Body of pancreas (tissue), 4 donors: ENCODE measurements around the gene FRRS1L. TPM values are rescaled to one million over a fixed set of nuclear protein-coding genes. Genes with fewer than 3 reads are reported as not detected.

Experiments
- ATAC-seq: fragments of 150-250 bp; one replicate; pipeline ENCODE4 v1.9.1; 2016
- DNase-seq, 4 donors: peaks; one replicate each; pipeline ENCODE4 v3.0.0-alpha.2; 2019
- H3K27ac ChIP-seq, 4 donors: fragments of 200-600 bp; sonication (generic); 1 replicate in 3 of 4; 2 replicates in 1 of 4; pipeline versions ENCODE4 v1.5.1 to v1.6.1; 2016 to 2019; ENCODE audit warnings: mild to moderate bottlenecking in 1 of 4, mixed read lengths in 1 of 4, moderate library complexity in 1 of 4
- H3K27me3 ChIP-seq, 2 donors: fragments of 200-600 bp; sonication (generic); one replicate each; pipeline ENCODE4 v1.6.0; 2016; ENCODE audit warnings: mild to moderate bottlenecking in 1 of 2
- H3K36me3 ChIP-seq, 2 donors: fragments of 200-600 bp; sonication (generic); replicated peaks in 1 of 2; 2 replicates each; pipeline ENCODE4 v1.5.1; 2016; ENCODE audit warnings: low read depth in 2 of 2; ENCODE audit not compliant: insufficient read depth in 1 of 2
- H3K4me1 ChIP-seq: fragments of 200-600 bp; sonication (generic); one replicate; pipeline ENCODE4 v1.6.0; 2016
- H3K4me3 ChIP-seq, 2 donors: fragments of 200-600 bp; sonication (generic); 1 replicate in 1 of 2; 2 replicates in 1 of 2; pipeline ENCODE4 v1.5.1; 2016 to 2019
- H3K9me3 ChIP-seq, 3 donors: fragments of 200-600 bp; sonication (generic); 1 replicate in 2 of 3; 2 replicates in 1 of 3; pipeline ENCODE4 v1.5.1; 2016
- POLR2A ChIP-seq, 3 donors: fragments of 450-650 bp; IDR thresholded peaks; one replicate each; pipeline ENCODE4 v1.6.1; 2016; ENCODE audit warnings: antibody characterized with exemption in 3 of 3, mild to moderate bottlenecking in 2 of 3
- WGBS, 2 donors: methylation state at CpG; one replicate each; pipeline ENCODE4 v1.1.5; 2017; 5-methylcytosine and 5-hydroxymethylcytosine counted together
- intact Hi-C: fragments of 100-400 bp; cut with DNase I; formaldehyde crosslinking; loops from one replicate; pipeline ENCODE4 v1.15.1; 2023
- total RNA-seq, 2 donors: library from RNA; depleted of rRNA; stranded (reverse); fragments of >200 nt; gene quantifications; one replicate each; pipeline ENCODE4 v1.1.0, GENCODE V29; 2016
- TF ChIP-seq, protein P1 (sequence below), 7 experiments: fragments of 450-650 bp in 4 of 7; fragments of 200-600 bp in 3 of 7; sonication (generic) in 3 of 7; IDR thresholded peaks; one replicate each; pipeline ENCODE4 v1.5.1; 2016 to 2019; ENCODE audit warnings: antibody characterized with exemption in 7 of 7

The FRRS1L gene
- total RNA-seq, 2 donors from 2014 or later, result 0.33 to 0.52 TPM

DNA sequence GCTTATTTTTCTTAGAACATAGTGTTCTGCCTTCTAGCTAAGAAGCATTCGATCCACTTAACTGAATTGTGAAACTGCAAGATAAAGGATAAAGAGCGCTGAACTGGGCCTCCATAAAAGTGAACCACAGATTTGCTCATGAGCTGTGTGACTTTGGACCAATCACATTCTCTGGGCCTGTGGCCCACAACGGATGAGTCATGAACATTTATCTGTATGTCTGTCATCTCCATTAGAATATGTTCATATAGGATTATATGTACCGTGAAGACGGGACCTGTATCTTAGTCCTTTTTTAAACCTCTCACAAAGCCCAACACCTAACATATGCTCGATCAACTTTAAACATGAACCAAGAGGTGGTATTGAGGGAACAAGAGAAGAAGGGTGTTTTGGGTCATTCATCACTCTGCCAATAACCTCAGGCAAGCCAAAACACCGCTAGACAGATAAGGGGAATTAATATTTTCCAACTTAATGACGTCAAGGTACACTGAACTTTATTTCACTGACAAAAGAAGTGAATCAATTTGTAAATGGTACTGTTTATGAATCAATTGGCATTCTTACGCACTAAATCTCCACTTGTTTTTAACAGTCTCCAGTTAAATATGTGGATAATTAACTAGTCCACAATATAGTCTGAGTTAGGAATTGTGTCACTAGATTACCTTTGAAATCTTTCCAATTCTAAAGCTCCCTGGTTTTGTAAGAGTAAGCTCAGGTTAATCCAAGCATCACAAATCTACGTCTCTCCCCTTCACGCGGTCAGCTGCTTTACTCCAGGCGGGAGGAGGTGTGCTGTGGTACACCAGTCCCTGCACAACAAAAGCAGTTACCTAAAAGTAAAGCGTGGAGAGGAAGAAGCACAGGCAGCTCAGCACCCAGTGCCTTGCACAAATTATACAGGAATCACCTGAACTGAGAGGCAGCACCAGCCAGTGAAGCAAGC, 48.9 kb downstream of the FRRS1L start:
- no peaks in the 10 kb centered on the region for H3K9me3 ChIP-seq
- peak overlapping the region; percentile 86 to 95 (median 88) for H3K27ac ChIP-seq
- no peaks in the 10 kb centered on the region for H3K36me3 ChIP-seq
- peak; percentile 38 to 68 (median 50) for DNase-seq
- no peaks in the 10 kb centered on the region for H3K27me3 ChIP-seq
- peaks cover 58% of the 10 kb centered on the region for H3K4me1 ChIP-seq
- H3K4me3 ChIP-seq, result peak overlapping the region; percentile 64 to 75
- TF ChIP-seq POLR2A (IDR thresholded peaks at IDR 0.05), result peak in 2 of 3 donors; percentile 1 to 32
- TF ChIP-seq, protein P1, sequence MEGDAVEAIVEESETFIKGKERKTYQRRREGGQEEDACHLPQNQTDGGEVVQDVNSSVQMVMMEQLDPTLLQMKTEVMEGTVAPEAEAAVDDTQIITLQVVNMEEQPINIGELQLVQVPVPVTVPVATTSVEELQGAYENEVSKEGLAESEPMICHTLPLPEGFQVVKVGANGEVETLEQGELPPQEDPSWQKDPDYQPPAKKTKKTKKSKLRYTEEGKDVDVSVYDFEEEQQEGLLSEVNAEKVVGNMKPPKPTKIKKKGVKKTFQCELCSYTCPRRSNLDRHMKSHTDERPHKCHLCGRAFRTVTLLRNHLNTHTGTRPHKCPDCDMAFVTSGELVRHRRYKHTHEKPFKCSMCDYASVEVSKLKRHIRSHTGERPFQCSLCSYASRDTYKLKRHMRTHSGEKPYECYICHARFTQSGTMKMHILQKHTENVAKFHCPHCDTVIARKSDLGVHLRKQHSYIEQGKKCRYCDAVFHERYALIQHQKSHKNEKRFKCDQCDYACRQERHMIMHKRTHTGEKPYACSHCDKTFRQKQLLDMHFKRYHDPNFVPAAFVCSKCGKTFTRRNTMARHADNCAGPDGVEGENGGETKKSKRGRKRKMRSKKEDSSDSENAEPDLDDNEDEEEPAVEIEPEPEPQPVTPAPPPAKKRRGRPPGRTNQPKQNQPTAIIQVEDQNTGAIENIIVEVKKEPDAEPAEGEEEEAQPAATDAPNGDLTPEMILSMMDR (IDR thresholded peaks at IDR 0.05), result no peak
- 11 to 16% methylated on average over 14 of the region's 14 CpGs for WGBS, 2 donors
- ATAC-seq, result peak; percentile 16
- intact Hi-C loops, result no loop called here

DNA sequence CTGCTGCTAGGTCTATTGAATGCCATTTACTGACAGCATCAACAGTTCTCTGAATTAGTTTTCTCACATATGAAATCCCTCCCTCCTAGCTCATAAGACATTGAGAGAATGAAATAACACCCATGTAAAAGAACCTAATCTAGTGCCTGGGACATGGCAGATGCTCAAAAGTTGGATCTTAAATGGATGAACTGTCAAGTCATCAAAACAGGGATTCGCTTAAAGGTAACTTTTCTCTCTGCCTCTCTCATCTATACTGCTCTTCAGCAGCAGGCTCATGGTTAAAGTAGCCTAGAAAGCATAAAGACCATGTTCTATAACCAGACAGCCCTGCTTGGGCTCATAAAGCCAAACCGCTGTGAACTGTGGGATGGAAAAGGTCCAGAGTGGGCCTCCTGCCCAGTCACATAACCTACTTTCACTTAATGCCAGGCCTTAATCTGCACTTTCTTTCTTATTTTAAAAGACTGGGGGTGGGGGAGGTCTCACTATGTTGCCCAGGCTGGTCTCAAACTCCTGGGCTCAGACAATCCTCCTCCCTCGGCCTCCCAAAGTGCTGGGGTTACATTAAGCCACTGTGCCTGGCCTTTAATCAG, 51.0 kb downstream of the FRRS1L start:
- no peak overlapping the region for H3K4me3 ChIP-seq
- intact Hi-C loops, result no loop called here

DNA sequence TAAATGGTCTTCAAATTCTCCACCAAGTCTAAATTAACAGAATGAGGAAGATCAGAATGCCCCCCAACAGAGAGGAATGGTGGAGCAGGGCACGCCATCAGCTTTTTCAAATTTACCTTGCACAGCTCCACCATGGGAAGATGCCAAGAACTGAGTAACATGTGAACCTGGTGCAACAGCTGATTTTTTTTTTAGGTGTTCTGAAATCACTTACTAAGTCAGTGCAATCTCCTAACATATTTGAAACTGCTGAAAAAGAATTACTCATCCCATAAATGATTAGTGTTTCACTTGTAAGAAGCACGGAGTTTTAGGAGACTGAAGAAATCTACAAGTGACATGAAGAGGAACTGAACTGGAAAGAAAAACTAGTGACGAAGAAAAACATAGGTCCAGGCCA, 52.4 kb downstream of the FRRS1L start:
- H3K4me3 ChIP-seq, result no peak overlapping the region
- peak; percentile 27 to 55 (median 40) for DNase-seq
- H3K36me3 ChIP-seq, result no peaks in the 10 kb centered on the region
- 32 to 38% methylated on average over 3 of the region's 3 CpGs for WGBS, 2 donors
- ATAC-seq, result peak; percentile 24
- no peaks in the 10 kb centered on the region for H3K9me3 ChIP-seq
- H3K4me1 ChIP-seq, result peaks cover 87% of the 10 kb centered on the region
- intact Hi-C loops, result no loop called here
- no peaks in the 10 kb centered on the region for H3K27me3 ChIP-seq
- TF ChIP-seq, protein P1 (IDR thresholded peaks at IDR 0.05), result no peak
- TF ChIP-seq POLR2A (IDR thresholded peaks at IDR 0.05), result no peak
- peak overlapping the region; percentile 31 to 77 (median 71) for H3K27ac ChIP-seq

More for the DNA sequence above, 51.0 kb downstream of the FRRS1L start:
- WGBS, 2 donors, result 68% methylated on average over 3 of the region's 3 CpGs
- Histone ChIP-seq H3K27me3 (no peaks in the 10 kb centered on the region), H3K27ac (peak overlapping the region in 2 of 4 donors; percentile 31 to 32), H3K4me1 (peaks cover 79% of the 10 kb centered on the region), H3K36me3 (no peaks in the 10 kb centered on the region), H3K9me3 (no peaks in the 10 kb centered on the region)
- peak; percentile 38 to 62 (median 50) for DNase-seq
- no peak for ATAC-seq
- TF ChIP-seq POLR2A (IDR thresholded peaks at IDR 0.05), result no peak
- TF ChIP-seq, protein P1 (IDR thresholded peaks at IDR 0.05), result no peak

DNA sequence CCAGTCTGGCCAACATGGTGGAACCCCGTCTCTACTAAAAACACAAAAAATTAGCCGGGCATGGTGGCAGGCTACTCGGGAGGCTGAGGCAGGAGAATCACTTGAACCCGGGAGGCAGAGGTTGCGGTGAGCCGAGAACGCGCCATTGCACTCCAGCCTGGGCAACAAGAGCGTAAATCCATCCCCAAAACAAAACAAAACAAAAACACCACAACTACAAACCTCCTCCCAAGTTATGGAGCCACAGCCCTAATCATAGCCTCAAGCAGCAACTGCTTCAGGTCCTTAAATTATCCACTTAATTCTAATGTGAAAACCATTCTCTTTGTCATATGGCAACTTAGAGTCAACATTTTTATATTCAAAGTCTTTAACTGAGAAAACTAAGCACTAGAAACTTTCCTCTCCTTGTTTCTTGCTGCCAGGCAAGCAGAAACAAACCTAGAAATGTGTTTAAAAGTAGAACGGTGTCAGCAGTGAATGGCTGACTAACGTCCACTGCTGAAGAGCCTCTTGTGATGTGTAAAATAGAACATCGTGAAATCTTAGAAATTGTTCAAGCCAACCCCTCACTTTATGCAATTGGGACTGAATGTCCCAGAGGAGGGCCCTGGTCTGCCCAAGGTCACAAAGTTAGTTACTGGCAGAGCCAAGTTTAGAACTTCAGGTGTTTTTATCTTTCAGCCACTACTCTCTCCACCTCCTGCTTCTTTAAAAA, 53.0 kb downstream of the FRRS1L start:
- H3K4me1 ChIP-seq, result peaks cover 93% of the 10 kb centered on the region
- no peaks in the 10 kb centered on the region for H3K36me3 ChIP-seq
- H3K9me3 ChIP-seq, result no peaks in the 10 kb centered on the region
- intact Hi-C loops, result no loop called here
- H3K27ac ChIP-seq, result peak overlapping the region; percentile 31 to 77 (median 71)
- H3K4me3 ChIP-seq, result no peak overlapping the region
- DNase-seq (peak; percentile 29 to 59 (median 44)), ATAC-seq (peak; percentile 20)
- WGBS, 2 donors, result 75% methylated on average over 12 of the region's 12 CpGs
- TF ChIP-seq POLR2A (IDR thresholded peaks at IDR 0.05), result peak in 2 of 3 donors; percentile 23 to 30
- TF ChIP-seq, protein P1 (IDR thresholded peaks at IDR 0.05), result no peak
- no peaks in the 10 kb centered on the region for H3K27me3 ChIP-seq
